Stimulated activated CD4-positive, alpha-beta T cell treated with anti-CD3 and anti-CD28 coated beads, Interleukin-15, amount 100 ng/mL, for 48 hours (primary cell): Measurements from ENCODE around the gene REEP6.
"Not testable (repeated sequence)": the region's sequence is repeated elsewhere in the genome, so short reads cannot be mapped to it uniquely, and the experiment has no call there.

ENCODE experiments used
- DNase-seq, 2 donors: peaks; one replicate each; pipeline ENCODE4 v3.0.0-alpha.2; 2020; ENCODE audit warnings: low read depth in 2 of 2

REEP6 gene

DNA sequence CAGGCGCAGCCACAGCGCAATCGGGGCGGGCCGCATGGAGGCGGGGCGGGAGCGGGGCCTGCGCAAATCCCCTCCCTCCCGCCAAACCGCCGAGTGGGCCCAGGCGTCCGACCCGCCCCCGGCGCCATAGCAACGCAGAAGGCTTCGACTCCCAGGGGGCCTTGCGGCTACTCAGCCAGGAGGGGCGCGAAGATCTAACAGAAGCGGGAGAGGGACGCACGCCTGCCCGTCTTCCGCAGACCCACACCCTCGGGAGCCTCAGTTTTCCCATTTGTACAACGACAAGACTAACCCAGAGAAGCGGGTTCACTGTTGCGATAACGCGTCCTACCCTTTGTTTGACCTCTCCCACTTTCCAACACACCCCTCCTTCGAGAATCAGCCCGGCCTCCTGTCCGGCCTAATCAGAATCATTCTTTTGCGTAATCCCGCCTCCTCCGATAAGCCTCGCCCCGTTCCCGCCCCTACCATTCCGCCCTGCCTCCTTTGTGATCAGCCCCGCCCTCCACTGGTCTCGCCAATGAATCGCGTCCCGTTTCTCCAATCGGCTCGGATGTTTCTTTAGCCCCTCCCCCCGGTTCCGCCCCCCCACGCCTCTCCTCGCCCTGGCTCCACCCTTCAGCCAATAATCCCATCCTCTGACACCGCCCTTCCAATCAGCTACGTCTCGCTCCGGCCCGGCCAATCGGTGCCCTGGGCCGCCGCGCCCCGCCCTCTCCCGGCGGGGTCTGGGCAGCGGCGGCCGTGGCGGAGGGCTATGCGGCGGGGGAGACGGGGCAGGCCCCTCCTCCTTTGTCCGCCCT, 469 bp upstream of the REEP6 start, which contains the start of gene PCSK4:
PCSK4 (minus strand) TSS at position 40 of the 803 bp plus-strand sequence; CDS start at position 36, 4 bp downstream.
- DNase-seq, result peak; percentile 96 to 98

DNA sequence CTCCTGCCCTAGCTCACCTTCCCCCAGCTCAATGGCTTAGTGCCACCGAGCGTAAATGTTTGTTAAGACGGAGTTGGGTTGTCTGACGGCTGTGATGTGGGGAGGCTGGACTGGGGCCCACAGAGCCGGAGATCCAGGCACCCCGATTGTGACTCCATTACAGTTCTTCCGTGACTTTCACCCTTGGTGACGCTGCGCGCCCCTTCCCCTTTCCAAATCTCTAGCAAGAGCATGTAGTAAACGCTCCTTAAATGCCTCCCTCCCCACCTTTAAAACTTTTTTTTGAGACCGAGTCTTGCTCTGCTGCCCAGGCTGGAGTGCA, 829 bp downstream of the REEP6 start:
- DNase-seq, result no peak

DNA sequence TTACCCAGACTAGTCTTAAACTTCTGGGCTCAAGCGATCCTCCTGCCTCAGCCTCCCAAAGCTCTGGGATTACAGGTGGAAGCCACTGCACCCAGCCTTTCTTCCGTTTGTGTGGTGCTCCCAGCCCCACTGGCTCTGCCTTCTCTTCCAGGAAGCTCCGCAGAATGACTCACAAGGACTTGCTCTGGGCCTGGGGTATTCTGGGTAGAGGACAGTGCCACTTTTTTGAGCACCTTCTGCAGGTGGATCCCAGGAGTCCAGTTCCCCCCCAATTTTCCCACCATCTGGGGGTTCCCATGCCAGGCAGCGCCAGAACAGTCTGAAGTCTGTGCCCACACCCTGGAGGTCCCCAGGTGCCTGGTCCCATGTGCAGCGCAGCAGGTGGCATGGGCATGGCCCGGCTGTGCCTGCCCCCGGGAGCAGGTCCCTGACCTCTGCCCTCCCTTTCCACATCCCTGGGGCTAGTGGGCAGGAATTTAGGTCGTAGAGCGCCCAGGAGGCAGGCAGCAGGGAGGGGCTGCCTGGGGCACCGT, 1.6 kb downstream of the REEP6 start:
- no peak for DNase-seq

DNA sequence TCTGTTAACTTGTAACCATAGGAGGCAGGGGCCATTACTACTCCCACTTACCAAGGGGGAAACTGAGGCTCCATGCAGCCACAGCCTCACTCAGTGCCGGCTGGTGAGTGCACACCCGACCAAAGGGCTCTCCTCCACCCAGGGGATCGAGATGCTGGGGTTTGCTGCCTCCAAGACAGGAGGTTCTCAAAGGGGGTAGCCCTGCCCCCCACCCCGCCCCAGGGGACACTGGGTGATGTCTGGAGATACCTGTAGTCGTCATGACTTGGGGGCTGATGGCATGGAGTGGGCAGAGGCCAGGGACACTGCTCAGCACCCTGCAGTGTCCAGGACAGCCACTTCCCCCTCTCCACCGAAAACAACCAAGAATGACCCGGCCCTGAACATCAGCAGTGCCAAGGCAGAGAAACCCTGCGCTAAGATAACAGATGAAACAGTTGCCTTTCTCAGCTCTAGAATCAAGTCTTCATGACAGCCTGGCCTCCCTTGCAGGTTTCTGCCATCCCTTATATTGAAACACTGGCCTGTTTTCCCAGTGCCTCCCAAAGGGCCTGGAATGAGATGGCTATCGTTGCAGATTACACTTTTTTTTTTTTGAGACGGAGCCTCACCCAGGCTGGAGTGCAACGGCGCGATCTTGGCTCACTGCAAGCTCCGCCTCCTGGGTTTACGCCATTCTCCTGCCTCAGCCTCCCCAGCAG, 3.3 kb downstream of the REEP6 start:
- DNase-seq, result no peak

DNA sequence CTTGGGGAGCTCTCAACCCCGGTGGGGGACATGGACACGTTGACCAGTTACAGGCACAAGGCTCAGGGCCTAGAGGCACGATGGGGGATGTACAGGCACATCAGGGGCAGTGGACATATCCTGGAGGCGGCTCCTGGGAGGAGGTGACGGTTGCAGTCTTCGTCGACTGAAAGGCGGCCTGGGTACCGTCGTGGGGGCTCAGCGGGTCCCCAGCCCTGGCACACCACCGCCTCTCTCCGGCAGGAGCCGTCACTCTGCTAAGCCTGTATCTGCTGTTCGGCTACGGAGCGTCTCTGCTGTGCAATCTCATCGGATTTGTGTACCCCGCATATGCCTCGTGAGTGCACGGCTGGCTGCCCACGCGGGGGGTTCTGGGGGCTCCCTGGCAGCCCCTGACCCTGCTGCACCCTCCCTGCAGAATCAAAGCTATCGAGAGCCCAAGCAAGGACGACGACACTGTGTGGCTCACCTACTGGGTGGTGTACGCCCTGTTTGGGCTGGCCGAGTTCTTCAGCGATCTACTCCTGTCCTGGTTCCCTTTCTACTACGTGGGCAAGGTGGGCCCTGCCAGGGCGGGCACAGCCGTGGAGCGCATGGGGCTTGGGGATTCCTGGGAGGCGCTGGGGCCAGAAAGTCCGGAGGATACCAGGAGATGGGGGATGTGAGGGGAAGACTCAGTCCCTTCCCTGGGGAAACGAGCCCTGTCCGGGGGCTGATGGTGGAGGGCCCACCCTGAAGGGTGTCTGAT, 4.2 kb downstream of the REEP6 start:
- DNase-seq, result no peak

DNA sequence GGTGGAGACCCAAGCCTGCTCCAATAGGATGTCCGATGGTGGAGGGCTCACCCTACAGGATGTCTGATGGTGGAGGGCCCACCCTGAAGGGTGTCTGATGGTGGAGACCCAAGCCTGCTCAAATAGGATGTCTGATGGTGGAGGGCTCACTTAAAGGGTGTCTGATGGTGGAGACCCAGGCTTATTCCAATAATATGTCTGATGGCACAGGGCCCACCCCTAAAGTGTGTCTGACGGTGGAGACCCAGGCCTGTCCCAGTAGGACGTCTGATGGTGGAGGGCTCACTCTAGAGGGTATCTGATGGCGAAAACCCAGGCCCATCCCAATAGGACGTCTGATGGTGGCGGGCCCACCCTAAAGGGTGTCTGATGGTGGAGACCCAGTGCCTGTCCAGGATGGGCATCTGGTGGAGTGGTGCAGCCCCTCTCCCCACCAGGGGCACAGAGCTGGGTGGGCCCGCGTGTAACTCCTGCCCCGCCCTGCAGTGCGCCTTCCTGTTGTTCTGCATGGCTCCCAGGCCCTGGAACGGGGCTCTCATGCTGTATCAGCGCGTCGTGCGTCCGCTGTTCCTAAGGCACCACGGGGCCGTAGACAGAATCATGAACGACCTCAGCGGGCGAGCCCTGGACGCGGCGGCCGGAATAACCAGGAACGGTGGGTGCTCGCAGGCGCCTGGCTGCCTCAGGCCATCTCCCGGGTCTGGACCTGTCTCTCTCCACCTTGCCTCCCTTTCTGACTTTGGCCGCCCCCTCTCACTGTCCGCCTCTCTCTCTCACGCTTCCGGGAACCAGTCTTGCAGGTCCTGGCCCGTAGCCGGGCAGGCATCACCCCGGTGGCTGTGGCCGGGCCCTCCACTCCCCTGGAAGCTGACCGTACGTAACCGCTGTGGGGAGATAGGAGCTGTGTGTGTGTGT, 5.1 kb downstream of the REEP6 start:
- DNase-seq, result no peak

DNA sequence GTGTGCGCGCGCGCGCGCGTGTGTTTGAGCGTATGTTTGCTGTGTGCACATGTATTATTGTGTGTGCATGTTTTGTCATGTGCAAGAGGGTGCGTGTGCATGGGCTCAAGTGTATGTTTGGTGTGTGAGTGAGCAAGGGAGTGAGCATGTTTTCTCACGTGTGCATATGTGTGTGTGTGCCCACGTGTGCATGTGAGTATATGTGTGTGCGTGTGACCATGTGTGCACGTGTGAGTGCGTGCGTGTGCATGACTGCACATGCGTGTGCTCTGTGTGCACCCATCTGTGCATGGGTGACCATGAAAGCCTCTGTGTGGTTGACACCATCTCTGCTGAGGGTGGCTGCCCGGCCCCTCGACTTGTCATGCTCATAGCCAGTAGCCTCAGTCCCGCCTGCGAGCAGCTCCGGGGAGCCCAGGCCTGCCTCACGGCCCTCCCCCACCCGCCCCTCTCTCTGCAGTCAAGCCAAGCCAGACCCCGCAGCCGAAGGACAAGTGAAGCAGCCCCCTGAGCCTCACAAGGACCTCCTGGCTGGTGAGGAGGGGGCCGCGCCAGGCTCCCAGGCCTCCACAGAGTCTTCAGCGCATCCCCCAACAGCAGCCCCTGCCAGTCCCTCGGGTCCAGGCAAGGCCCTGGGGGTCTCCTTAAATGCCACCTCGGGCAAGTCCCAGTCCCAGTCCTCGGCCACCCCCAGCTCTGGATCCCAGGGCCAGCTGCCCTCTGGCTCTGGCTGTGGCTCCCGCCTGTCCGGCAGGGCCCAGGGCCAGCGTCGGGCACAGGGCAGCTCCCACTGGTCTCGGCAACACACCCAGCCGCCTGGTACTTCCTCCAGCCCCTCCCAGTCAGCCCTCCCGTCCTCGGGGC, 6.0 kb downstream of the REEP6 start:
- no peak for DNase-seq

DNA sequence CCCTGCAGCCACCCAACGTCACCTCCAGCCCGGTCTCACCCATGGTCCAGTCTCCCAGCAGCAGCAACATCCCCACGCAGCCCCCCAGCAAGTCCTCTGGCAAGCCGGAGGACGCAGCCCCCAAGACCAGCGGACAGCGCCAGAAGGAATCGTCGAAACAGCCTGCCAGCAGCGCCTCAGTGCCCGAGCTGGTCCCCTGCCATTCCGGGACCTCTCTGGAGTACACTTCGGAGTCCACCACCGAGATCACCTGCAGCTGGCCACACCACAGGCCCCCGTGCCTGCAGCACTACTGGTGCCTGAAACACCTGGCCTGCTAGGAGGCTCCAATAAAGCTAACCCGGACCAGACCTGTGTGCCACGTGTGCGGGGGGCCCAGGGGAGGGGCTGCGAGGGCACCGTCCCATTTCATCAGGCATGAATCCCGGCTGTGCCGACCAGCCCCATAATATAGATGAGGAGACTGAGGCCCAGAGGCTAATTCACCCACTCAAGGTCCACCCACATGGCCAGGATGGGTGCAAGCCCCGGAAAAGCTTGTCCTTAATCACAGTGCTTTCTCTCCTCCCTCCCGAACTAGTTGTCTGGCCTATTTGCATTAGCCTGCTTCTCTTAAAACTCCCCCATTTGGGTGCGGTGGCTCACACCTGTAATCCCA, 6.7 kb downstream of the REEP6 start:
- DNase-seq, result no peak

DNA sequence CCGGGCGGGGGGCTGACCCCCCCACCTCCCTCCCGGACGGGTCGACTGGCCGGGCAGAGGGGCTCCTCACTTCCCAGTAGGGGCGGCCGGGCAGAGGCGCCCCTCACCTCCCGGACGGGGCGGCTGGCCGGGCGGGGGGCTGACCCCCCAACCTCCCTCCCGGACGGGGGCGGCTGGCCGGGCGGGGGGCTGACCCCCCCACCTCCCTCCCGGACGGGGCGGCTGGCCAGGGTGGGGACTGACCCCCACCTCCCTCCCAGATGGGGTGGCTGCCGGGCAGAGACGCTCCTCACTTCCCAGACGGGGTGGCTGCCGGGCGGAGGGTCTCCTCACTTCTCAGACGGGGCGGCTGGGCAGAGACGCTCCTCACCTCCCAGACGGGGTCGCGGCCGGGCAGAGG, 8.2 kb downstream of the REEP6 start:
- DNase-seq, result not testable (repeated sequence)

DNA sequence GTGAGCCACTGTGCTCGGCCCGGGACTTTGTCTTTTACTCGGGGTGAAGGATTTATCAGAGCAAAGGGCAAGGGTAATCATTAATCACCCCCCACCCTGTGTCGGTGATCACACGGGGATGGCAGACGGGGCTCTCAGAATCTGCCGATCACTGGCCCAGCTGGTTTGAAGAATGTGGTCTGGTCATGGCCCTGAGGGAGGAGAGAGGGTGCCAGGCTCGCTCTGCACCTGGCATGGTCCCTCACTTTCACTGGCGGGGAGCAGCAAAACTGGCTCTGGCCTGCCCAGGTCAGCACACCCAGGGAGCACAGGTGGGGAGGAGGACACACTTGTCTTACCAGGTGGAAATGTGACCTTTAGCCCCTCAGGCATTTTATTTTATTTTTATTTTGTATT, 10.2 kb downstream of the REEP6 start:
- DNase-seq, result no peak

DNA sequence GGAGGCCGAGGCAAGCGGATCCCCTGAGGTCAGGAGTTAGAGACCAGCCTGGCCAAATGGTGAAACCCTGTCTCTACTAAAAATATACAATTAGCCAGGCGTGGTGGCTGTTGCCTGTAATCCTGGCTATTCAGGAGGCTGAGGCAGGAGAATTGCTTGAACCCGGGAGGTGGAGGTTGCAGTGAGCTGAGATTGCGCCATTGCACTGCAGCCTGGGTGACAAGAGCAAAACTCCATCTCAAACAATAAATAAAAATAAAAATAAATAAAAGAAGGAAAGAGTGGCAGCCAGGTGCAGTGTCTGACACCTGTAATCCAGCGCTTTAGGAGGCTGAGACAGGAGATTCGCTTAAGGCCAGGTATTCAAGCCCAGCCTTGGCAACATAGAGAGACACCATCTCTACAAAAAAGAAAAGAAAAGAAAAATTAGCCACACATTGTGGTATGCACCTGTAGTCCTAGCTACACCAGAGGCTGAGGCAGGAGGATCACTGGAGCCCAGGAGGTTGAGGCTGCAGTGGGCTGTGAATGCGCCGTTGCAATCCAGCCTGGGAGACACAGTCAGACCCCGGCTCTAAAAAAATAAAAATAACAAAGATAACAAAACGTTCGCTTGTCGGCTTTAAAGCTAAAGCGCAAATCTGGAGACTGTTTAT, 11.6 kb downstream of the REEP6 start:
- DNase-seq, result no peak

DNA sequence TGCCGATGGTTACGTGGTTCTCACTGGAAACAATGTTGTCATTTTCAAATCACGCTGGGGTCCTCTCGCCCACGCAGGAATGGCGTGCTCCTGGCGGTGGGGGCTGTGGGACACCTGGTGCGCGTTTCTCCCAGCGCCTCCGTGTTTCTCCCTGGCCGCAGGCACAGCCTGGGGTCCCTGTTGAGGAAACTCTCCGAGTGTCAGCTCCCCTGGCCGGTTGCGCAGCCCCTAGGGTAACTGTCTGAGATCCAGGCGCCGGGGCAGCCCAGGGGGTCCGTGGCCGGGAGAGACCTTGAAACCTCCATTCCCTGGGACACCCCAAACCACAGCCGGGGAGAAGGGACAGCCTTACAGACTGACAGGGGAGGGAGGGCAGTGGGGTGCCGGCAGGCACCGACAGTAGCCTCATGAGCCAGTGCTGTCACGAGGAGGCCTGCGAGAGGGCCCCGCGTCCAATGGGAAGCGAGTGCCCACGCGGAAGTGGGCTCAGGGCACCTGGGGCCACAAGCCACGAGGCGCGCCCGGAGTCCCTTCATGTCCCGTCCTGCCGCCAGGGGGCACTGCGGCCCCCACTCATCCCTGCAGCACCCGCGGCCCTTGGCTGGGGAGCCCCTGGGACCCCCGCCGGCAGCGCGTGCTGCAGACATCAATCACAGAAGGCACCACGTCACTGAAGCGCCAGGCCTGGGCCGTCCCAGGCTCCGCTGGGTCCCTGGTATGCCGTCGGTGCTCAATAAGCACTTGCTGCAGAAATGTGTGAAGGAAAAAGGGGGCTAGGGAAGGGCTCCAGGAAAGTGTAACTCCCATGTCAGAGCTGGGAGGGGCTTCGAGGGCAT, 12.3 kb downstream of the REEP6 start:
- DNase-seq, result peak; percentile 57 to 75

DNA sequence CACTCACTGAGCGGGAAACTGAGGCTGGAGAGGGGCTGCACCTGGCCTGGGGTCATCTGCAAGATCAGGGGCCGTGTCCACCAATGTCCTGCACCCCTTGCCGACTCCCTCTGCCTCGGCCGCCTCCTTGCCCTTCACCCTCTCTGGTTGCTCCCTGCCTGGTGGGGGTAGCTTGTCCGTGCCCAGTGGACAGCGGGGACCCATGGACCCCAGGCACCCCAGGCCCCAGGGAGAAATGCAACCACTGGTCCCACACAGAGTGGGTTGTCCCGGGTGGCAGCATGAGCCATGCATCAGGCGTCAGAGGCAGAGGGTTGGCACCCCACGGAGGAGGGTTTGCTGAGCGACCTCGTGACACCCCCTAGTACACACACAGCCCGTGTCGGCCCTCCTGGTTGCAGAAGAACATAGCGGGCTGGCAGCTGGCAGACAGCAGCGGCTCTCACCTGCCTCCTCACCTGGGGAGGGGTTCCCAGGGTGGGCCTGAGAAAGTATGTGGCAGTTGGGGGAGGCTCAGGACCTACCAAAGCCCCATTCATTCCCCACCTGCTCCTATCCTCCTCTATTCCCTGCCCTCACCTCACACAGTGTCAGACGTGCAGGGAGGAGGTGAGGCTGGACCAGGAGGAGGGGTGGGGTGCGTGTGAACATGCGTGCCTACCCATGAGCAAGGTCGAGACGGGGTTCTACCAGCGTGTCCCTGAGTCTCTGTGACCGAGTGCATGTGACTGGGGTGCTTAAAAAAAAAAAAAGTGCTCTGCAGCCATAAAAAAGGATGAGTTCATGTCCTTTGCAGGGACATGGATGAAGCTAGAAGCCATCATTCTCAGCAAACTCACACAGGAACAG, 13.2 kb downstream of the REEP6 start:
- DNase-seq, result no peak

DNA sequence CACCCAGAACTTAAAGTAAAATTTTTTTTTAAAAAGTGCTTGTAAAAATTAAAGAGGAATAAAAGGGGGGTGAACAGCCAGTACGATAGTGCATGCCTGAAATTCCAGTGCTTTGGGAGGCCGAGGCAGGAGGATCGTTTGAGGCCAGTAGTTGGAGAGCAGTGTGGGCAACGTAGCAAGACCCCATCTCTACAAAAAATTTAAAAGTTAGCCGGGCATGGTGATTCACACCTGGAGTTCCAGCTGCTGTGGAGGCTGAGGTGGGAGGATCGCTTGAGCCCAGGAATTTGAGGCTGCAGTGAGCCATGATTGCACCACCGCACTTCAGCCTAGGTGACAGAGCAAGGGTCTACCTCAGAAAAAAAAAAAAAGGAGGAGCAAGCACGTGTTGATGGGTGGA, 14.0 kb downstream of the REEP6 start:
- no peak for DNase-seq

DNA sequence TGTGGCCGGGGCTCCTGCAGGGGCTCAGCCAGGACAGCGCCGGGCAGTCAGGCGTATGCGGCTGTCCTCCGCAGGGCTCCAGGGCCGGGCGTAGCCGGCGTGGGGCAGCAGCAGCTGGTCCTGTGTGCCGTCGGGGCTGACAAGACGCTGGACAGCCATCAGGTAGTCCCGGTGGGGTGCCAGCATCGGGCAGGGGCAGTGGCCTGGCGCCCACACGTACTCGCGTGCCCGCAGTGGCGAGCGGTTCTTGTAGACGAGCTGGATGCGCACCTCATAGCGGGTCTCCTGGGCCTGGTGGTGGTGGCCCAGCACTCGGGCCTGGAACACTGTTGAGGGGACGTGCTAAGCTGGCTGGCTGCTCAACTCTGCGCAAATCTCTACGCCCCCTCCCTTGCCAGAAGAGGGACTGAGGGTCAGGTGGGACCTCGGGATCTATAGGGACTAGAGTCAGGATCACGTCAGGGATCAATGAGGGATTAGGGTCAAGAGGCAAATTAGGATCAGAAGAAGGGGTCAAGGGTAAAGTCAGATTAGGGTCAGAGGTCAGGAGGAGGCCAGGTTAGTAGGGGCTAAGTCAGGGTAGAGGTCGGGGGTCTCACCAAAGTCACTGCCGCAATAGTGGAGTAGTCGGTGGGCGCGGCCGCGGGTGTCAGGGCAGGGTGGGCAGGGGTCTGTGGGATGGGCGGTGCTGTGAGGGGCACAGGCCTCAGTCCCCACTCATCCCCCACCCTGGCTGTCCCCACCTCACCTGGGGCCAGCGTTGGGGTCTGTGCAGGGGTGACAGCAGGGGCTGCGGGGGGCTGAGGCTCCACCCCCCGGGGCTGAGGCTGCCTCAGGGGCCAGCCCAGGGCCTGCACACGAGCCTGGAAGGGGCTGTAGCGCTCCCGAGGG, 15.3 kb downstream of the REEP6 start:
- DNase-seq, result no peak

DNA sequence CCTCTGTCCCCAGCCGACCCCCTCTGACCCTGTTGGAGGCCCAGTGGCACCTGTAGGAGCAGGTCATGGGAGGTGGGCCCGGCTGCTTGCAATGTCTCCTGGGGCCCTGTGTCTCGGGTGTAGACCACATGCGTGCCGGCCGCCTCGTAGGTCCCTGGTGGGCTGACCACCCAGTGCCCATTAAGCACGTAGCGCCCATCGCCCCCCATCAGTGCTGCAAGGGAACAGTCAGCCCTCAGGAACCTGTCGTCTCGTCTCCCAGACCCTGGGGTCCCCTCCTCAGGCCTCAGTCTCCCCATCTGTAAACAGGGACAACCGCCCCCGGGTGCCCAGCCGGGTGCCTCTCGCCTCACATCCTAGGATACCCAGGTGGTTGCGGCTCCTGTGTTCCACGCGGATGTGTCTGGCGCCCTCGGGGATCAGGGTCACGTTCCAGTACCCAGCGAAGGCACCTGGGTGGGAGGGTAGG, 16.2 kb downstream of the REEP6 start:
- DNase-seq, result no peak
